ENCODE data around the gene CGAS.
"Not testable (repeated sequence)": the region's sequence is repeated elsewhere in the genome, so short reads cannot be mapped to it uniquely, and the experiment has no call there.

Gene CGAS

DNA sequence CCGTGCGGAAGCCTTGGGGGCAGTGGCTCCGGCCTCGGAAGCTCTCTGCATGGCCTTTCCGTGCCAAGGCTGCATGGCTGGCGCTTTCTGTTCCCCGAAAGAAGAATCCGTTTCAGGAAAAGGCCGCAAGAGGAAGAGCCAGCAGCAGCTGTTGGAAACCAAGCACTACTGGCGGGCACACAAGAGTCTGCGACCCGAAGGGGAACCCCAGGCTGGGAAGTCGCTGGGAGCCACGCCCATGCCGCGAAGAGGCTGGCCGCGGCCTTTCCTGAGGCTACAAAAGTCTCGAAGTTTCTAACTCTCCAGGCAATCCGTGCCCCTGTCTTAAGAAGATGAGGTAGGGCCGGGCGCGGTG is at the start of gene CGAS:
TSS of gene CGAS (minus strand) at position 191 of the 355 bp plus-strand sequence. CDS start at position 75, 116 bp downstream.
- Histone ChIP-seq H3K9ac (ENCODE audit: low read depth, low read length) (peak within 1 kb of the TSS; percentile 94), H3K36me3 (ENCODE audit: insufficient read depth, low read length) (no peaks in the 10 kb centered on the region), H3K4me1 (ENCODE audit: insufficient read depth, low read length) (no peaks in the 10 kb centered on the region), H3K9me3 (ENCODE audit: control insufficient read depth, insufficient read depth, low read length) (no peaks in the 10 kb centered on the region)

DNA sequence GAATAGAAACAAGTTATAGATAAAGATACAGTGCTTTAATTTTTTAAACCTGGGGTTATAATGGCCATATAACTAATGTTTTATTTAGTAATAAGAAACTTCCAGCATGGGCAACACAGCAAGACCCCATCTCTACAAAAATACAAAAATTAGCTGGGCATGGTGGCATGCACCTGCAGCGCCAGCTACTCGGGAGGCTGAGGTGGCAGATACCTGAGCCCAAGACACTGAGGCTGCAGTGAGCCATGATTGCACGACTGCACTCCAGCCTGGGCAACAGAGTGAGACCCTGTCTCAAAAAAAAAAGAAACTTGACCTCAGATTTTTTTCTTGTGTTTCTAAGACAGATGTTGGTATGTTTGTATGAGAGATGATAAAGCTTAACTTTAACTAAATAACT is 45.8 kb upstream of the CGAS start:
- Histone ChIP-seq H3K36me3 (ENCODE audit: insufficient read depth, low read length) (peaks cover 6% of the 10 kb centered on the region), H3K9ac (ENCODE audit: low read depth, low read length) (no peak overlapping the region), H3K9me3 (ENCODE audit: control insufficient read depth, insufficient read depth, low read length) (no peaks in the 10 kb centered on the region), H3K4me1 (ENCODE audit: insufficient read depth, low read length) (no peaks in the 10 kb centered on the region)

DNA sequence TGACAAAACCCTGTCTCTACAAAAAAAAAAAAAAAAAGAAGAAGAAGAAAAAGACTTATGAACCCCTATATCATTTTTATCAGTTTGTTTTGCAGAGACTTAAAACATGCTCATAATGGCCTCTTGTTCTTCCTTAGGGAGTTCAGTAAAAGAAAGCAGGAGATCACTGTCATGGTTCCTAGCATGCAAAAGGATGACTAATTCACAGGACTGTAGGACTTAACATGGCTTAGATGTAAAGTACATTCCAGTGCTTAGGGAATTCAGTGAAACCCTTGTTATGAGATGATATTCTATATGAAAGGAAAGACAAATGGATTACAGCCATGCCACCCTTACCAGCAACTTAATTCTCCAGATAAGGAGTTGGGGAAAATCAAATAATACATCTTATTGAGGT is 39.3 kb upstream of the CGAS start:
- Histone ChIP-seq H3K4me1 (ENCODE audit: insufficient read depth, low read length) (no peaks in the 10 kb centered on the region), H3K9ac (ENCODE audit: low read depth, low read length) (no peak overlapping the region), H3K36me3 (ENCODE audit: insufficient read depth, low read length) (peaks cover 12% of the 10 kb centered on the region), H3K9me3 (ENCODE audit: control insufficient read depth, insufficient read depth, low read length) (no peaks in the 10 kb centered on the region)

GRCh38 chr6:73487473-73487872 is 35.4 kb upstream of the CGAS start:
- Histone ChIP-seq H3K9me3 (ENCODE audit: control insufficient read depth, insufficient read depth, low read length) (no peaks in the 10 kb centered on the region), H3K36me3 (ENCODE audit: insufficient read depth, low read length) (peaks cover 16% of the 10 kb centered on the region), H3K4me1 (ENCODE audit: insufficient read depth, low read length) (no peaks in the 10 kb centered on the region)

GRCh38 chr6:73484438-73484837 is 32.3 kb upstream of the CGAS start:
- Histone ChIP-seq H3K4me1 (ENCODE audit: insufficient read depth, low read length) (no peaks in the 10 kb centered on the region), H3K36me3 (ENCODE audit: insufficient read depth, low read length) (peaks cover 18% of the 10 kb centered on the region), H3K9ac (ENCODE audit: low read depth, low read length) (no peak overlapping the region)

More at GRCh38 chr6:73487473-73487872, 35.4 kb upstream of the CGAS start:
- H3K9ac ChIP-seq (ENCODE audit: low read depth, low read length): no peak overlapping the region

GRCh38 chr6:73481969-73482368 is 29.9 kb upstream of the CGAS start:
- Histone ChIP-seq H3K9ac (ENCODE audit: low read depth, low read length) (no peak overlapping the region), H3K9me3 (ENCODE audit: control insufficient read depth, insufficient read depth, low read length) (no peaks in the 10 kb centered on the region), H3K4me1 (ENCODE audit: insufficient read depth, low read length) (no peaks in the 10 kb centered on the region), H3K36me3 (ENCODE audit: insufficient read depth, low read length) (peaks cover 17% of the 10 kb centered on the region)

More at GRCh38 chr6:73484438-73484837, 32.3 kb upstream of the CGAS start:
- H3K9me3 ChIP-seq (ENCODE audit: control insufficient read depth, insufficient read depth, low read length): no peaks in the 10 kb centered on the region

DNA sequence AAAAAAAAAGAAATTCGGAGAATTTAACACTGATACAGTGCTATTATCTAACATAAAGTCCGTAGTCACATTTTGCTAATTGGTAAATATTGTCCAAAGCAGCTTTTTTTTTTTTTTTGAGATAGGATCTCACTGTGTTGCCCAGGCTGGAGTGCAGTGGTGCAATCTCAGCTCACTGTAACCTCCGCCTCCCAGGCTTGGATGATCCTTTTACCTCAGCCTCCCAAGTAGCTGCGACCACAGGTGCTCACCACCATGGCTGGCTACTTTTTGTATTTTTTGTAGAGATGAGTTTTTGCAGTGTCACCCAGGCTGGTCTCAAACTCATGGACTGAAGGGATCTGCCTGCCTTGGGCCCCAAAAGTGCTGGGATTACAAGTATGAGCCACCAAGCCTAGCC is 25.3 kb upstream of the CGAS start:
- no peaks in the 10 kb centered on the region for H3K9me3 ChIP-seq (ENCODE audit: control insufficient read depth, insufficient read depth, low read length)
- no peak overlapping the region for H3K9ac ChIP-seq (ENCODE audit: low read depth, low read length)
- no peaks in the 10 kb centered on the region for H3K4me1 ChIP-seq (ENCODE audit: insufficient read depth, low read length)
- H3K36me3 ChIP-seq (ENCODE audit: insufficient read depth, low read length): peaks cover 20% of the 10 kb centered on the region

DNA sequence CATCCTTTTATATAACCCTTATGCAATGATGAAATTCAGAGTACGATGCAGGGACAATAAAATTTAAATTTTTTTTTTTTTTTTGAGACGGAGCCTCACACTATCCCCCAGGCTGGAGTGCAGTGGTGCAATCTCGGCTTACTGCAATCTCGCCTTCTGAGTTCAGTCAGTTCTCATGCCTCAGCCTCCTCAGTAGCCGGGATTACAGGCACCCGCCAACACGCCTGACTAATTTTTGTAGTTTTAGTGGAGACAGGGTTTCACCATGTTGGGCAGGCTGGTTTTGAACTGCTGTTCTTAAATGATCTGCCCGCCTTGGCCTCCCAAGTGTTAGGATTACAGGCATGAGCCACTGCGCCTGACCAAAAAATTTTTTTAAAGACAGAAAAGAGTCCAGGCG is 24.6 kb upstream of the CGAS start:
- Histone ChIP-seq H3K36me3 (ENCODE audit: insufficient read depth, low read length) (peaks cover 15% of the 10 kb centered on the region), H3K9ac (ENCODE audit: low read depth, low read length) (no peak overlapping the region), H3K9me3 (ENCODE audit: control insufficient read depth, insufficient read depth, low read length) (no peaks in the 10 kb centered on the region), H3K4me1 (ENCODE audit: insufficient read depth, low read length) (no peaks in the 10 kb centered on the region)

- Histone ChIP-seq H3K9me3 (ENCODE audit: control insufficient read depth, insufficient read depth, low read length) (no peaks in the 10 kb centered on the region), H3K4me1 (ENCODE audit: insufficient read depth, low read length) (no peaks in the 10 kb centered on the region), H3K9ac (ENCODE audit: low read depth, low read length) (no peak overlapping the region), H3K36me3 (ENCODE audit: insufficient read depth, low read length) (peaks cover 19% of the 10 kb centered on the region)
These were observed 19.7 kb upstream of the CGAS start for GRCh38 chr6:73471686-73472290.

DNA sequence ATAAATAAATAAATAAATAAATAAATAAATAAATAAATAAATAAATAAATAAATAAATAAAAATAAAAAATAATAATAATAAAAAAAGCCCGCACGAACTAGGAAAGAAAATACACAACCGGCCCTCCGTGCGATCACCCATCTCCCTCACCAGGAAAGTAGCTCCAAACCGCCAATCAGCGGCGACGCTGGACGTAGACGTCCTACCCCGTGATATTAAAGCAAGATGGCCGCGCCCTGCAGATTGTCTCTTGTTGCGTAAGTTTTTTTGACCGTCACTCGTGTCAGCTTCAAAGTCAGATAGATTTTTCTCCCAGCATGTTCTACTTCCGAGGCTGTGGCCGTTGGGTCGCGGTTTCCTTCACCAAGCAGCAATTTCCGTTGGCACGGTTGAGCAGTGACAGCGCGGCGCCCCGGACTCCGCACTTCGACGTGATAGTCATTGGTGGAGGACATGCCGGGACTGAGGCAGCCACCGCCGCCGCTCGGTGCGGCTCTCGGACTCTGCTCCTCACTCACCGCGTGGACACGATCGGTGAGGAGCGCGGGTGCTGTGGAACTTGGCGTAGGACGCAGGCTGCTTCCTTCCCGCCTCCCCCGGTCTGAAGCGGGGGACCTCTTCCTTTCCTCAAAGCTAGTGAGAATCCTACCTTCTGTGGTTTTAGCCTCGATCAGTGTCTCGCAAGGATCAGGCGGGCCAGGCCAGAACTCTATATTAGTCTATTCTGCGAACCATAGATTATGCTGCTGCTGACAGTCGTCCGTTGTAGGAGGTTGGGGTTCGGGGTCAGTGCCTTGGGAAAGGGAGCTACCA is 9.6 kb upstream of the CGAS start, which contains the start of gene MTO1:
TSS of gene MTO1 (plus strand) at position 201 of the 814 bp plus-strand sequence. CDS start at position 319, 118 bp downstream.
- H3K9ac ChIP-seq (ENCODE audit: low read depth, low read length): peak within 1 kb of the TSS; percentile 89
- H3K36me3 ChIP-seq (ENCODE audit: insufficient read depth, low read length): peaks cover 4% of the 10 kb centered on the region; the same call in 1 of the 2 replicates
- no peaks in the 10 kb centered on the region for H3K9me3 ChIP-seq (ENCODE audit: control insufficient read depth, insufficient read depth, low read length)
- H3K4me1 ChIP-seq (ENCODE audit: insufficient read depth, low read length): no peaks in the 10 kb centered on the region

DNA sequence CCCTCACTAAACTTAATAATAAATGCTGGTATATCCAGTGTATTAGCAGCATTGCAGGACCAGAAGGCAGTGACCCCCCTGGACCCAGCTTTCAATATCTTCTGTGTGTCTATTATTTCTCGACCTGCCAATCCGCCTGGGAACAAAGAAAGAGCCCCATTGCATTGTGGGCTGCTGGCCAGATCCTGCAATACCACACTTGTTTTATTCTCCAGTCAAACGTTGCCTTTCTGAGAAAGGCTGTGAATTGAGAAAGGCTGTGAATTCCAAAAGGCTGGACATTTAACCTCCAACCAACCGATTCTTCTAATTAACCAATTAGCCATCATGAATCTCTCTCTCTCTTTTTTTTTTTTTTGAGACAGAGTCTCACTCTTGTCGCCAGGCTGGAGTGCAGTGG is 8.0 kb upstream of the CGAS start:
- no peak overlapping the region for H3K9ac ChIP-seq (ENCODE audit: low read depth, low read length)
- H3K9me3 ChIP-seq (ENCODE audit: control insufficient read depth, insufficient read depth, low read length): no peaks in the 10 kb centered on the region
- no peaks in the 10 kb centered on the region for H3K4me1 ChIP-seq (ENCODE audit: insufficient read depth, low read length)
- no peaks in the 10 kb centered on the region; the same call in 1 of the 2 replicates for H3K36me3 ChIP-seq (ENCODE audit: insufficient read depth, low read length)

GRCh38 chr6:73459474-73459873 is 7.4 kb upstream of the CGAS start:
- H3K36me3 ChIP-seq (ENCODE audit: insufficient read depth, low read length); H3K4me1 ChIP-seq (ENCODE audit: insufficient read depth, low read length); H3K9me3 ChIP-seq (ENCODE audit: control insufficient read depth, insufficient read depth, low read length); H3K9ac ChIP-seq (ENCODE audit: low read depth, low read length): not testable (repeated sequence)

GRCh38 chr6:73455865-73456629 is 4.0 kb upstream of the CGAS start:
- Histone ChIP-seq H3K9ac (ENCODE audit: low read depth, low read length) (no peak overlapping the region), H3K4me1 (ENCODE audit: insufficient read depth, low read length) (no peaks in the 10 kb centered on the region), H3K36me3 (ENCODE audit: insufficient read depth, low read length) (no peaks in the 10 kb centered on the region), H3K9me3 (ENCODE audit: control insufficient read depth, insufficient read depth, low read length) (no peaks in the 10 kb centered on the region)

GRCh38 chr6:73451223-73452106 is 632 bp downstream of the CGAS start:
- peak overlapping the region; percentile 94 for H3K9ac ChIP-seq (ENCODE audit: low read depth, low read length)
- no peaks in the 10 kb centered on the region for H3K9me3 ChIP-seq (ENCODE audit: control insufficient read depth, insufficient read depth, low read length)
- H3K4me1 ChIP-seq (ENCODE audit: insufficient read depth, low read length): no peaks in the 10 kb centered on the region
- no peaks in the 10 kb centered on the region for H3K36me3 ChIP-seq (ENCODE audit: insufficient read depth, low read length)
